Measurements from ENCODE around the gene TACC3.
A peak's percentile ranks its signal among the peaks of the same experiment; 100 is the strongest.

The TACC3 gene

DNA sequence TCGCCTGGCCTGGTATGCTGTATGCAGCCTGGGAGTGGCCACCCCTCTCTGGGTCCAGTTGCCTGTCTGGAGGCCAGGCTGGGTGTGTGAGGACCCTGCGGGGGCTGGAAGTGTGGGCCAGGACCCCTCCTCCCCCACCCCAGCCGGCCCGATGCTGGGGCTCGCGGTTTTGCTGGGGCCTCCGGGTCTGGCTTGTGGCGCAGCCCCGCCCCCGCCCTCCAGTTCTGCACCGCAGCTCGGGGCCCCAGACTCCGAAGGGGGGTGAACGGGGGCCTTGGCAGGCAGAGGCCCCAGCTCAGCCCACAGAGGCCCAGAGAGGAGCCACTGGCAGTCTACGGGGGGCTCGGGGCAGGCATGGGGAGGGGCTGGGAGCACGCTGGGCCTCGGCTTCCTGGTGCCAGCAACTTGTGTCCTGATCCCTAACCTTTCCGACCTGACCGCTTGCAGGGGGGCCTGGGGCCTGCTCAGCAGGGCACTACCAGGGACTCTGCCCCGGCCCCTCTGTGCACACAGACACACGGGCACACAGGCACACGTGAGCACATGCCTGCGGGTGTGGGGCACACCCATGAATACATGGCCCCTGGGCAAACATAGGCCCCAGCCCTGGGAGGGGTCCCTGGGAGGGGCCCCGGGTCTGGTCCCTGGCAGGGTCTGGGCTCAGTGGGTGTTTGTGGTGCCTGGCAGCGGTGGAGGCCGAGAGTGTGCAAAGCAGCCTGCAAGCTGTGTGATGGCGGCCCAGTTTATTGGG, 50.4 kb downstream of the TACC3 start:
- peak in 2 of 51 donors; percentile 10 to 33 for DNase-seq

DNA sequence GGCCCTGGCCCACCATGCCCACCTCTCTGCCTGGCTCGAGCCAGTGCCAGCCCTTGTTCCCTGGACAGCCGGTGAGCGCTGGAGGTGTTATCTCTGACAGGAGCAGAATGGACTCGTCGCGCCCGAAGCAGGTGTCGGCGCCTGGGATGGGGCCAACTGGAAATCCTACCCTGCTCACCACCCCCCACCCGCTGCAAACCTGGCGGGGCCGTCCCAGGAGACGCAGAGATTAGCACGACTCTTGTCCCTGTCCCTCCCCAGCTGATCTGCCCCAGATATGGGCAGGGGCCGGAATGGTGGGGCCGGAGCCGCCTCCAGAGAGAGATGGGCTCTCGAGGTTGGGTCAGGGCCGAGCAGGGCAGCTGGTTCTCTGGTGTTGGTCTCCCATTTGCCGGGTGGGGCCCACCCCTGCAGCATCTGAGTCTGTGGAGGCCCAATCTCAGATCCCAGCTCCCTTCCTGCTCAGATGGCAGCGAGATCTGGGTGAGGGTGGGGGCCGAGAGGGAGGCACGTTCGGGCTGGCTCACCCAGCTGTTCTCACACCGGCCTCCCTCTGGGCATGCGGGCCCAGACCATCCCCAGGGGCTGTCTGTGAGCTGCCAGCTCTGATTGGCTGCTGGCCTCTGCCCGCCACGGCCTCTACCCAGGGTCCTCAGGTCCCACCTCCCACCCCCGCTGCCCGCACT, 51.7 kb downstream of the TACC3 start:
- DNase-seq, result no peak

DNA sequence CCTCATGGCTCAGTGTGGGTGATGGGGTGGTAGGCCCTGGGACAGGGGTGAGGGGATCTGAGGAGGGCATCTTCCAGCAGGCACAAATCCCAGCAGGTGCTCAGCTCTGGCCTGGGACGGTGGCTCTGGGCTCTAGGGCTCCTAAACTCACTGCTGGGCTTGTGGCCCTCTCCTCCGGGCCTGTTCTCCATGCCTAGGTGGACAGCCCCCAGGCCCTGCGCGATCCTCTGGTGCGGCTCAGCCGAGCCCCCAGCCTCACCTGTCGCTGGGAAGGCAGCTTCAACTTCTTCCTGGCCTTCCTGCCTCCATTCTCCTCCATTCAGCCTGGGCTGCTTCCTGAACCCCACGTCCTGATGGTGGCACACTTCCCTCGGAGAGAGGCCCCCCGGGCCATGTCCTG, 52.4 kb downstream of the TACC3 start:
- no peak for DNase-seq

DNA sequence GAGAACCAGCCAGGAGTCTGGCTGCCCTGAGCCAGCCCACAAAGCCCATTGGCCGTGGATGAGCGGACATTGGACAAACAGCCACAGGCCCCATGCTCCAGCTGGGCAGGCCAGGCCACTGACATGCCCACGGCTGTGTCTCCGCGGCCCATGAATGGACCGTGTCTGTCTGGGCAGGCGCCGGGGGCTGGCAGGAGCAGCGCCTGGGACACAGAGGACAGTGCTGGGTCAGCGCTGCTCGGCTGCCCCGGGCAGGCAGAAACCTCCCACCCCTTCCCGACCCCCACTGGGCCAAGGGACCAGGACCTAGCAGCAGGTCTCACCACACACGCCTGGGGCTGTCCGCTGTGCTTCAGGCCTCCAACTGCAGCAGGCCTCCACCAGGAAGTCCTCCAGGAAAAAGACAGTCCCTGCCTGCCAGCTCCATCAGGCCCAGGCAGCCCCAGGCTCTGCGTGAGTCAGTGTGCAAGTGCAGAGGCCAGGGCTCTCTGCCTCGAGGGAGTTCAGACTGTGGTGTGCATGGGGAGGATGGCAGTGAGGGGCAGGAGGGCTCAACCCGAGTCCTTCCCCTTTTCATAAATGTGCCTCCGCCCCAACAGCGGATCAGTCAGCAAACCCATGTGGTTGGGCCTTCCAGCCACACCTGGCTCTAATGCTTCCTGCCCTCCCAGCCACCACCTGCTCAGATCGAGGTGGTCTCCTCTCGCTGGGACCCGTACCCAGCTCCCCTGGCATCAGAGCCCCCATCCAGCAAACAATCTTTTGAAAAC, 54.6 kb downstream of the TACC3 start:
- peak in 40 of 51 donors; percentile 16 to 89 (median 68) for DNase-seq

DNA sequence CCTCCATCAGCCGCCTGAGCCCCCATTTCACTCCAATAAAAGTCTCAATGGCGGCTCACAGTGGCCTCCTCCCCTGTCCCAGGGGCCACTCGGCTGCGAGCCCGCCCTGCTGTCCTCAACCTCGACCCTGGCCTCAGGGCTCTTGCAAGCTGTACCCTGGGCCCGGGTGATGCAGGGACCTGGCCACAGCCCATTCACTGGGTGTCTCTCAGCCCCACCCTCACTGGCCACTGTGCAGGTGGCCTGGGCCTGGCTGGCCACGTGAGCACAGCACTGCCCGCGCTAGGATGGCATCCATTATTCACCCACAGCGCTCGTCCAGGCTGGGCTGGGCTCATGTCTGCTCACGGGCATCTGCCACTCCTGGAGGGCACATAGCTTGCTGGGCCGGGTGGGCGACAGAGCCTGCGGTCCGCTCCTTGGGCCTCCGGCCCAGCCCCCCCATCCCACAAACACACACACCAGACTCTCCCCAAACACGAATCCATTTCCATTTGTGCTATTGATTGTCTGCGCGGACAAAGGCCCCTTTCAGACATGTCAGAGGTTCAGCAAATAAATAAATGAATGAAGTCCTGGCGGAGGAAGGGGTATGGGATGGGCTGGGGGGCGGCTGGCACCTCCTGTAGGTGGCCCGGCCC, 55.3 kb downstream of the TACC3 start:
- DNase-seq, result peak in 14 of 51 donors; percentile 12 to 58 (median 28)

DNA sequence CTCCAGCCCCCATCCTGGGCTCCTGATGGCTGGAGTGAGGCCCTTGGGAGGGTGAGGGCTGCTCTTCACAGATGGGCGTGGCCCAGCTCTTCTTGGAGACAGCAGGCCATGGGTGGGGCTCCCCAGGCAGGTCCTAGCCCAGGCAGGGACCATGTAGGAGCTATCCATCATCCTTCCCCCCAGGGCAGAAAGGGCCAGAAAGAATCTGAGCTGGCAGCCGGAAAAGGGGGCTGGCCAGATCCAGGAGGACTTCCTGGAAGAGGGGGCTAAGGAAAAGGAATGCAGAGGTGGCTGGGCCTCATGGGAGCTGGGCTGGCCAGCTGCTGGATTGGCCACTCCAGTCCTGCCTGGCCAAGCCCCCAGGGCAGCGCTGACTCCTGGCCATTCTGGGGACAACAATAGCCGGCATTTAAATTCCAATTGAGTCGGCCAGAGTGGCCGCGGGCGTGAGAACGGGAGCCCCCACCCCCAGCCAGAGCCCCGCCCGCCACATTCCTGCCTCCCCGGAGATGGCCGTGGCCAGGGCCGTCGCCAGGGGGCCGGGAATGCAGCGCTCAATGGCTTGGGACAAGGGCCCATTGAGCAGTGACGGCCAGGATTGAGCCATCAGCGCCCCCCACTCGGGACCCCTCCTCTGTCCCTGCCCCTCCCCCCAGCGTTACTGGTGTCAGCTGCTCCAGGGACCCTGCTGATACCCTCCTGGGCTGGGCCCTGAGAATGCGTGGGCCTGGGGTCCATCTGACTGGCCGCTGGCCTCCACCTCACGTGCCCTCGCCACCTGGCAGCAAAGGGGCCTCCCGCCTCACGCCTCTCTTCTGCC, 56.7 kb downstream of the TACC3 start:
- DNase-seq, result peak in 36 of 51 donors; percentile 21 to 84 (median 63)

DNA sequence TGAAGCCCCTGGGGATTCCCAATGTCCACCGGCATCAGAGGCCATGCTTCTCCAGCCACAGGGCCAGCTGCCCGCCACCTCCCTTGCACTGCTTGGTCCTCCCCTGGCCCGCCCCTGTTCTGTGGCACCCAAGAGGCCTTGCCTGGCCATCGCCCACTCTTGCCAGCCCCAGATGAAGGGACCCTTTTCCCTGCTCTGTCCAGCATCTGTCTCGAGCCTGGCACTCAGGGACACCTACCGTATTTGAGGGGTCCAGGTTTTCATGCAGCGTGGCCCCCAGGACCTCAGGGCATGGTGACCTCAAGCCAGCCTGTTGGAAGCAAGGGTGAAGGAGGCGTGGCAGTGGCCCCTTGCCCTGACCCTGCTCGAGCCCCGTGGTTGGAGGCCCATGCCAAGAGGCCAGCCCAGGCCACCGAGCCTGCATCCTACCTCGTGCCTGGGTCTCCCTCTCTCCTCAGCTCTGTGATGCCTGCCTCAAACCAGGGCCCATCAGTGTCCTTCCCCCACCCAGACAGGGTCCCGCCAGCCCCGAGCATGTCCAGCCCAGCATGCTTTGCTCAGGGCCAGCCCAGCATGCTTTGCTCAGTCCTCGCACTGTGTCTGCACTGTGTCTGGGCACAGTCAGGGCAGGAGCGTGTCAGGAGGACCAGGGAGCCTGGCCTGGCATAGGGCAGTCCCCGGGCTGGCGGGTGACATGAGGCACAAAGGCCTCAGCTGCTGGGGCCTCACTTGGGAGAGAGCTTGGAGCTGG, 57.5 kb downstream of the TACC3 start:
- DNase-seq, result peak in 4 of 51 donors; percentile 21 to 32 (median 27)

DNA sequence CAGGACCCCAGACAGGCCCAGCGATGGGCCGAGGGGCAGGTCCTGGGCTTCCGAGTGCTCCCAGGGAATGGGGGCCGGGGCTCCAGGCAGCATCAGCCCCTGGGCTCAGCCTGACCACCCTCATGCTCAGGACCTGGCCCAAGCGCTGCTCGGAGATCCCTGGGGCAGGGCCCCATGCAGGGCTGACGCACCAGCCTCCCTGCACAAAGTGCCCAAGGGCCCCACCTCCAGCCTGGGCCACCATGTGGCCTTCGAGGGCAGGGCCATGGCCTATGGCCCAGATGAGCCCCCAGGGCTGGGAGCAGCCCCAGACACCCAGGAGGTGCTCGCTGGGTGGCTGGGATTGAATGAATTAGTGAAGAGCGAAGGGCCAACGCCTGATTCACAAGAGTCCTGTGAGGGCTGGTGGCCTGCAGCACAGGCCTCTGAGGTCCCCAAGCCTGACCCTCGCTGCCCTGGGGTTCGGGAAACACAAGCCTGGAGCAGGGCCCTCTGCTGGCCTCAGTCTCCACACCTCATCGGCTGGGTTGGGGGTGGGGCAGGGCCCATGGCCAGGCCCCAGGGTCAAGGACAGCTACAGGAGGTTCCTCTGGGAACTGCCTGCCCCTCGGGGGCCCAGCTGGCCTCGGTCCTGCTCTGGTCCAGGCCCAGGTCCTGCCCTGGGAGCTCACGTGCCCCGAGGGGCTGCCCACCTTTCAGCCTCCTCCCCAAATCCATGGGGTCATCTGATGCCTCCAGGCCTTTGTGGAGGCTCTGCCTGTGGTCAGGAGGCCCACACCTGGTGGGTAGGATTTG, 58.5 kb downstream of the TACC3 start:
- DNase-seq, result peak in 6 of 51 donors; percentile 26 to 34 (median 27)

DNA sequence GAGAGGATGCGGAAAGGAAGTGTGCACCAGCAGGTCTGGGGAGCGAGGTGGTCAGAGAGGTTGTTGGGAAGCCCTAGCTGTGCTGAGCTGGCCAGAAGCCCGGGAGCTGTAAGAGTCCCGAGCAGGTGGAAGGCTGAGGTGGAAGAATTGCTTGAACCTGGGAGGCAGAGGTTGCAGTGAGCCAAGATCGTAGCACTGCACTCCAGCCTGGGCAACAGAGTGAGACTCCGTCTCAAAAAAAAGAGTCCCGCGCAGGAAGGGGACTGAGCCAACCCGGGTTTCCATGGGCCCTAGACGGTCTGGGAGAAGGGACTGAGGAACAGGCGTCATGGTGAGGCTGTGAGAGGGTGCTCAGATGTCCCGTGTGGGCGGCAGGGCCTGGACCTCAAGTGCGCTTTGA, 59.1 kb downstream of the TACC3 start:
- no peak for DNase-seq

DNA sequence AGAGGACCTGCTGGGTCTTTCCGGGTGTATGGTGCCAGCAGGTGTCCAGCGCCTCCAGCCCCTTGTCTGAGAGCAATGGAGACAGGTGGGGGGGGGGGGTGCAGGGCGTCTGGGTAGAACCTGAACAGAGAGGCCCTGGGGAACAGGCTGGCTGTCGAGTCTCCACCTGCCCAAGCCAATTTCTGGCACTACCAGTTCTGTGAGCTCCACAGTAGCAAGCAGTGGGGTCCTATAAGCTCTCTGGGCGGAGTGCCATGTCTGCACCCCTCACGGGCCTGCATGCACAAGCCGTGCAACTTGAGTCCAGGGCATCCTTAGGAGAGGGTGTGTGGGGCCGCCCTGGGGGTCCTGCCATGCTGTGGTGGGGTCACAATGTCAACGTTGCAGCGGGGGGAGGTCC, 61.7 kb downstream of the TACC3 start:
- no peak for DNase-seq

DNA sequence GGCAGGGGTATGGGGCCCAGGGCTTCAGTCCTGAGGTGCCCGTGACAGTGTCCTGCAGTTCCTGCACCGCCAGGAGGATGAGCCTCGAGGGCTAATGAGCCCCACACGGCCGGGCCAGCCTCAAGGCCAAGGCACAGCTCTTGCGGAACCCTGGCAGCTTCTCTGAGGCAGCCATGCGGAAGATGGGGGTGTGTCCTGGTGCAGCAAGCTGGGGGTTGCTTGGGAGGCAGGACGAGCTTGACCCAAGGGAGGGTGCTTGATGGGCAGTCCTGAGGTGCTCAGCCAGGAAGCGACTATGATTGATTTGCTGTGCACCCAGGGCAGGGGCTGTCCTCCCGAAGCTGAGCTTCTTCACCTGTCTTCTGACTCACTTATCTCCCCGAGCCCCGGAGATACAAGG, 62.6 kb downstream of the TACC3 start:
- peak in 1 of 51 donors; percentile 39 for DNase-seq

DNA sequence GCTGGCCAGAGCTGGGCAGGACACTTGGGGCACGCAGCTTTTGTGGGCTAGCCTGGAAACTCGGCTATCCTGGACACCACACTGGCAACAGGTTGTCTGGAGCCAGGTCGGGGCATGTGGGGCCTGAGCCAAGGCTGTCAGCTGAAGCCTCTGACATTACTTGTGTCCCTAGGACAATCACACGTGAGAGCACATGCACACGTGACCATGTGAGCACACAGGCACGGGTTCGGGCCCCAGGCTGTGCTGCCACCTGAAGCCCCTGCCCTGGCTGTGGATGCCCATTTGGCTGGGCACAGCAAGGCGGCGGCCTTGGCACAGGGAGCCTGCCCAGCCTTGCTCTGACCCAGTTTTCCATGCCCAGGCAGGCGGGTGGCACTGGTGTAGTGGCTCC, 63.1 kb downstream of the TACC3 start:
- peak in 12 of 51 donors; percentile 24 to 60 (median 46) for DNase-seq

DNA sequence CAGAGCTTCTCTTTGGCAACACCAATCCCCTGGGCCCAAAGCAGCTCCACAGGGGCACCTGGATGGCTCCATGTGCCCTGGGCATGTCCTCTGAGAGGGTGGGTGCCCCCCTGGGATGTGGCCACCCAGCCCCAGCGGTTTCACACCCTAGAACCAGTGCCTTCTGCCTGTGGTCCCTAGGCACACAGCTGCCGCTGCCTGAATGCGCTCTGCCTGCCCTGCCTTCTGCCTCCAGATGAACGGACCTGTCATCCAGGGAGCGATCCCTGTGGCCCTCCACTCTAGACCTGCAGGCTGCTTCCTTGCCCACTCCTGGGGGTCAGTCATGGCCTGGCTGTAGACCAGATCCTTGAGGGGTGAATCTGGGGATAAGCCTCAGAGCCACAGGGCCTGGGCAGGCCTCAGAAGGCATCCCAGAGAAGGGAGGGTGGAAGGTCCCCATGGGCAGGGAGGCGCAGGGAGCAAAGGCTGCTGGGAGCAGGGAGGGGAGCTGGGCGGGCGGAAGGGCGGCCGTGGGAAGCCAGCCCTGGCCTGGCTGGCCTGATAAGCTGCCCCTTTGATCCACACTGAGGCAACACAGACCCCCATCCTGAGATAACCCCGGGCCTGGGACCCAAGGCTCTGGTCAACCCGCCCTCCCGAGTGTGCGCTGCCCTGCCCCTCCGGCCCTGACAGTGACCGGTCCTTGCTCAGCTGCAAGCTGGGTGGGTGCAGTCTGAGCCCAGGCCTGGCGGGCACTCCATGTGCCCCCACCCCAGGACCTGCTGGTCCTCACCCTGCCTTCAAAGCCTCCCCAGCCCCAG, 63.7 kb downstream of the TACC3 start:
- DNase-seq, result peak in 3 of 51 donors; percentile 26 to 41 (median 38)

DNA sequence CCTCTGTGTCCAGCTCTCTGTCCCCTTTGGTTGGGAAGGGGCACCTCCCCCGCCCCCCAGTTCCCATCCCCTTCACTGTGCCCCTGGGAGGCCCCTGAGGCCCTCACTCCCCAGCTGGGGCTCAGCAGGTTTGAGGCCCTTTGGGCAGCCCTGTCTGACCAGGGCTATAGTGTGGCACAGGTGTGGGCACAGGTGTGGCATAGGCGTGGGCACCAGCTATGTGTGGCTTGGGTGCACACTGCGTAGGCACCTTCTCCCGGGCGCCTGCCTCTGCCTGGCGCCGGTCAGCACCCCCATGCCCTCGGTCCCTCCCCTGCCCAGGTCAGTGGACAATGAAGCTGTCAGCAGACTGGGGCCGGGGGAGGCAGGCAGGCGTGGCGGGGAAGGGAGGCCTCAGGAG, 64.3 kb downstream of the TACC3 start:
- no peak for DNase-seq

DNA sequence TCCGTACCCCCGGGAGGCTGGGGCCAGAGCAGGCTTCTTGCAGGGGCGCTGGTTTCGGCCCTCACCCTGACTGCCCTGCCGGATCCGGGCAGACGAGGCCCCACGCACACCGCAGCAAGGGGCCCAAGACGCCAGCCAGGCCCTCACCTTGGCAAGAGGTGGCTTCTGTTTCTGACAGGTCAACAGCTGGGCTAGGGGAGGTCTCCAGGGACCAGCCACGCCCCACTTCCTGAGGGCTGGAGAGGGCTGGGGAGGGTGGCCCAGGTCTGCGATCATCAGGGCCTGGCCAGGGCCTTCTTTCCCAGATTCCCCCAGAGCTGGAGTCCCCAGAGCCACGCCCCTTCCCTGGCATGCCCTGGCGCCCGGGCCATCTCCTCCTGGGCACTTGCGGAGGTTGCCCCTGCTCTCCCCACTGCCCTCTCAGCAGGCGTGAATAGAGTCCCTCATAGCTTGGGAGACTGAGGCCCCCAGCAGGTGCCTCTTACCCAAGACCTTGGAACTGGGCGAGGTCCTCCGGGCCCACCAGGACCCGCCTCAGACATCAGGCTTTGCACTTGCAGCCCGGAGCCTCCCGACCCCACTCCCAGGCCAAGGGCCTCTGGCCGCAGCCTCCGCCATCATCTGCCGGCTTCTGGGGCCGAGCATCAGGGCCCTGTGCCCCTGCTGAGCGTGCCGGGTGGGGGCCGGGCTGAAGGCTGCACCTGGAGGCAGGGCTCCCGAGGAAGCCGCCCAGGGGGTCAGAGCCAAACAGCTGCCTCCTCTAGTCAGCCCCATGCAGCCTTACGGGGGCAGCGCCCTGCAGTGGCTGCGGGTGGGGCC, 65.4 kb downstream of the TACC3 start:
- no peak for DNase-seq

DNA sequence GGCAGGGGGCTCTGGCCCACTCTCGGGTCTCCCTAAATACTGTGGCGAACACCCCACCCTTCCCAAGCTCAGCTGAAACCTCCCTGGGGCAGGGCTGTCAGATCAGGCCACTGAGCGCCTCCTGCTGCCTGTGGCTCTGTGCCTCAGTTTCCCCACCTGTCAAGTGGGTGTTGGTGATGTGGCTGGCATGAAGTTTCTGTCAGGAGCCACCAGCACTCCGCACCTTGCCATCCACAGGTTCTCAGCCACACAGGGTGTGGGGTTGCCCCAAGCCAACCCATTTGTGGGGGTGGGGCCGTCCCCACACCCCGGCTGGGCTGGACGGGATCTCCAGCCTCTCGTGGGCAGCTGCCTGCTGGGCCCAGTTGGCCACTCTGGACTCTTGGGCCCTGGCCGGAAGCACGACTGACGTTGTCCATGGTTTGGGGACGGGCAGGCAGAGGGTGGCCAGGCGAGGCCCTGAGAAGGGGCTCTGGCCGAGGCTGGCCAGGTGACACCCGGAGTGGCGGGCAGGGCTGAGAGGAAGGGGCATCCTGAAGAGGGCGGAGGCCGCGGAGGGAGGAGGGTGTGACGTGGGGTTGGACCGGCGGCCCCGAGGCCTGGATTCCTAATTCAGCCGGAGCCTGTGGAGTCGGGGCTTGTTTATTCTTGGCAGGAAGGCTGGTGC, 66.2 kb downstream of the TACC3 start:
- DNase-seq, result peak in 6 of 51 donors; percentile 30 to 45 (median 34)

All from hypothalamus (tissue), 51 donors.